Endothelial cell of umbilical vein (primary cell): Measurements from ENCODE around the gene PRCD. TPM values are rescaled to one million over a fixed set of nuclear protein-coding genes. Genes with fewer than 3 reads are reported as not detected.

Source experiments
- BruUV-seq: library from RNA; stranded (reverse); fragments of 400-500 nt; replicated peaks from 2 replicates; lab custom pipeline; 2021; lab: Mats Ljungman, UMichigan
- CTCF ChIA-PET: fragments of 300-600, 350-600 bp; sonication (Branson Sonifier 250); formaldehyde crosslinking; loops from one replicate; lab custom pipeline; 2021; ENCODE audit warnings: antibody characterized with exemption, inconsistent platforms; lab: Charles Lee
- POLR2A ChIA-PET: fragments of 300-600, 350-600 bp; sonication (Branson Sonifier 250); formaldehyde crosslinking; loops from one replicate; lab custom pipeline; 2021; ENCODE audit warnings: antibody characterized with exemption, inconsistent platforms; lab: Charles Lee
- DNase-seq: peaks from one replicate; pipeline ENCODE4 v3.0.0-alpha.2; 2011; ENCODE audit warnings: low read depth, low spot score
- FAIRE-seq: peaks from 2 replicates; lab custom pipeline; 2011; peaks lifted over from hg19 to GRCh38; lab: Jason Lieb, UNC
- H2AFZ ChIP-seq: 2 replicates; pipeline ENCODE4 v1.6.0; 2012; ENCODE audit warnings: low read depth, low read length, control low read depth, inconsistent platforms
- H3K27ac ChIP-seq: 2 replicates; pipeline ENCODE4 v1.5.1; 2011; ENCODE audit warnings: low read depth, mild to moderate bottlenecking, control low read depth, low read length, moderate library complexity; ENCODE audit not compliant: insufficient read depth
- H3K27me3 ChIP-seq, 2 experiments: 2 replicates each; pipeline versions ENCODE4 v1.6.0 to v1.6.1; 2011; ENCODE audit warnings: low read length in 2 of 2, mixed read lengths in 1 of 2; ENCODE audit not compliant: control insufficient read depth in 2 of 2, insufficient read depth in 2 of 2
- H3K36me3 ChIP-seq, 2 experiments: 2 replicates in 1 of 2; 3 replicates in 1 of 2; pipeline ENCODE4 v1.5.1; 2011; ENCODE audit warnings: low read length in 2 of 2, mild to moderate bottlenecking in 1 of 2, moderate library complexity in 1 of 2; ENCODE audit not compliant: control insufficient read depth in 2 of 2, insufficient read depth in 2 of 2; ENCODE audit errors: extremely low read depth in 1 of 2
- H3K4me1 ChIP-seq: 3 replicates; pipeline ENCODE4 v1.5.1; 2011; ENCODE audit warnings: mild to moderate bottlenecking, low read length; ENCODE audit not compliant: control insufficient read depth, insufficient read depth; ENCODE audit errors: extremely low read depth
- H3K4me2 ChIP-seq: 2 replicates; pipeline ENCODE4 v1.6.1; 2011; ENCODE audit warnings: low read length, control low read depth, mixed read lengths; ENCODE audit not compliant: insufficient read depth
- H3K4me3 ChIP-seq, 3 experiments: fragments of 200-600 bp in 1 of 3; sonication (generic), shearing (Covaris generic) in 1 of 3; replicated peaks in 1 of 3; 2 replicates each; pipeline ENCODE4 v1.5.1; 2011 to 2016; ENCODE audit warnings: control low read depth in 3 of 3, low read length in 3 of 3, mild to moderate bottlenecking in 2 of 3, inconsistent platforms in 1 of 3, low read depth in 1 of 3, moderate library complexity in 1 of 3; ENCODE audit not compliant: insufficient read depth in 1 of 3
- H3K79me2 ChIP-seq: 2 replicates; pipeline ENCODE4 v1.6.0; 2012; ENCODE audit warnings: low read length, inconsistent platforms; ENCODE audit not compliant: control insufficient read depth, insufficient read depth
- H3K9ac ChIP-seq: replicated peaks from 2 replicates; pipeline ENCODE3; 2011; ENCODE audit warnings: low read length, control low read depth; ENCODE audit not compliant: insufficient read depth; ENCODE audit errors: extremely low read depth
- H3K9me1 ChIP-seq: replicated peaks from 3 replicates; pipeline ENCODE4 v1.6.0; 2011; ENCODE audit warnings: mild to moderate bottlenecking, low read length; ENCODE audit not compliant: control insufficient read depth, insufficient read depth; ENCODE audit errors: extremely low read depth
- H3K9me3 ChIP-seq: replicated peaks from 2 replicates; pipeline ENCODE4 v1.5.1; 2012; ENCODE audit warnings: low read length, inconsistent platforms; ENCODE audit not compliant: control insufficient read depth, insufficient read depth
- H4K20me1 ChIP-seq: replicated peaks from 2 replicates; pipeline ENCODE3; 2011; ENCODE audit warnings: mild to moderate bottlenecking, low read length; ENCODE audit not compliant: control insufficient read depth, insufficient read depth; ENCODE audit errors: extremely low read depth
- CTCF ChIP-seq, 2 donors: IDR thresholded peaks; 1 replicate in 1 of 2; 2 replicates in 1 of 2; pipeline ENCODE4 v1.5.1; 2011; ENCODE audit warnings: low read length in 2 of 2, mild to moderate bottlenecking in 2 of 2, moderate library complexity in 2 of 2, control low read depth in 1 of 2, inconsistent platforms in 1 of 2, low read depth in 1 of 2; ENCODE audit not compliant: insufficient read depth in 1 of 2; ENCODE audit errors: extremely low read depth in 1 of 2
- EZH2 ChIP-seq: IDR thresholded peaks from 2 replicates; pipeline ENCODE4 v1.6.1; 2012; ENCODE audit warnings: borderline replicate concordance, low read depth, mild to moderate bottlenecking, moderate library complexity, low read length, inconsistent platforms; ENCODE audit not compliant: severe bottlenecking
- FOS ChIP-seq: IDR thresholded peaks from 2 replicates; pipeline ENCODE4 v1.6.1; 2011; ENCODE audit warnings: mild to moderate bottlenecking, low read length, moderate library complexity, borderline replicate concordance; ENCODE audit not compliant: insufficient read depth
- GATA2 ChIP-seq: IDR thresholded peaks from 2 replicates; pipeline ENCODE4 v1.7.0; 2011; ENCODE audit warnings: low read depth, mild to moderate bottlenecking, moderate library complexity, mixed read lengths, low read length; ENCODE audit not compliant: insufficient read length, insufficient read depth
- JUN ChIP-seq: IDR thresholded peaks from 2 replicates; pipeline ENCODE4 v1.6.1; 2011; ENCODE audit warnings: borderline replicate concordance, low read depth; ENCODE audit not compliant: insufficient read length, insufficient read depth
- MAX ChIP-seq: IDR thresholded peaks from 2 replicates; pipeline ENCODE4 v1.6.1; 2011; ENCODE audit not compliant: insufficient read depth, insufficient read length
- MYC ChIP-seq: IDR thresholded peaks from one replicate; pipeline ENCODE4 v1.6.1; 2011; ENCODE audit warnings: mild to moderate bottlenecking, low read depth, low read length
- POLR2A ChIP-seq: IDR thresholded peaks from 2 replicates; pipeline ENCODE4 v1.6.1; 2012; ENCODE audit warnings: low read depth, mild to moderate bottlenecking, control low read depth, low read length
- POLR2AphosphoS5 ChIP-seq: IDR thresholded peaks from 2 replicates; pipeline ENCODE4 v1.6.1; 2012; ENCODE audit warnings: low read depth, mild to moderate bottlenecking, control low read depth, low read length, moderate library complexity; ENCODE audit not compliant: insufficient read depth
- dilution Hi-C: fragments of 300-500 bp; cut with MboI; formaldehyde crosslinking; loops from one replicate; pipeline ENCODE4 v1.15.0; 2019; ENCODE audit warnings: low sequenced_read_pairs; ENCODE audit not compliant: extremely low pct_ligation_motif_present
- intact Hi-C: fragments of 100-400 bp; cut with micrococcal nuclease; formaldehyde crosslinking; loops from one replicate; pipeline ENCODE4 v1.10.0; 2022
- polyA plus RNA-seq, 4 experiments: library from polyadenylated mRNA; depleted of rRNA in 3 of 4; stranded (reverse) in 3 of 4; unstranded in 1 of 4; fragments of >200 nt; gene quantifications; 2 replicates each; pipeline versions ENCODE4 v1.2.1 to v1.2.3, GENCODE V29; 2011 to 2012; ENCODE audit warnings: missing spikeins in 1 of 4
- total RNA-seq: library from RNA; stranded (reverse); gene quantifications from 2 replicates; pipeline ENCODE4 v1.2.3, GENCODE V29; 2021

The PRCD gene
- total and polyA plus RNA-seq, 2 donors (not counting 3 experiments of a cell fraction or from before 2014, with no cell fraction given) = not detected

- no peaks in the 10 kb centered on the region for H4K20me1 ChIP-seq
- DNase-seq (no peak), FAIRE-seq (no peak)
- no peaks in the 10 kb centered on the region for H3K4me1 ChIP-seq
- peaks cover 17 to 19% of the 10 kb centered on the region in 2 experiments for H3K27me3 ChIP-seq
- no peaks in the 10 kb centered on the region for H3K79me2 ChIP-seq
- no peak overlapping the region for H3K4me3 ChIP-seq
- no peak for TF ChIP-seq MYC
- TF ChIP-seq POLR2A = no peak
- TF ChIP-seq GATA2 = no peak
- TF ChIP-seq FOS = no peak
- TF ChIP-seq JUN = no peak
- no peak for TF ChIP-seq EZH2
- TF ChIP-seq MAX = no peak
- no peak for TF ChIP-seq POLR2AphosphoS5
- TF ChIP-seq CTCF (IDR thresholded peaks at IDR 0.05; ENCODE audit: extremely low read depth in 1 of 2, insufficient read depth in 1 of 2, low read depth in 1 of 2, low read length in 2 of 2) = no peak
- no peaks in the 10 kb centered on the region for H3K36me3 ChIP-seq
- BruUV-seq = no TSS peak
- CTCF ChIA-PET = interaction anchor here (1.0 to 2.6 kb wide), 6 partner anchors 8 to 88 kb away, joined by 3 to 17 read pairs (median 6); no protein-coding TSS in a partner anchor
- no peak overlapping the region for H3K9ac ChIP-seq
- H3K9me1 ChIP-seq = no peaks in the 10 kb centered on the region
- intact Hi-C loops = no loop called here
- H2AFZ ChIP-seq = no peak overlapping the region
- no peaks in the 10 kb centered on the region for H3K9me3 ChIP-seq
- H3K4me2 ChIP-seq = no peak overlapping the region
- POLR2A ChIA-PET = no interaction called here
- dilution Hi-C loops = no loop called here
- H3K27ac ChIP-seq = no peak overlapping the region
Measured at GRCh38 chr17:76535788-76536510, 3.9 kb upstream of the PRCD start.
